PC-9 (cell line): ENCODE data around the gene HNRNPAB. TPM values are rescaled to one million over a fixed set of nuclear protein-coding genes. Genes with fewer than 3 reads are reported as not detected.
"Not testable (repeated sequence)": the region's sequence is repeated elsewhere in the genome, so short reads cannot be mapped to it uniquely, and the experiment has no call there.

Source experiments
- BruUV-seq: library from RNA; stranded (reverse); fragments of 400-500 nt; replicated peaks from 2 replicates; lab custom pipeline; 2021; lab: Mats Ljungman, UMichigan
- CTCF ChIA-PET: fragments of 300-600 bp; sonication (Branson Sonifier 250); formaldehyde crosslinking; loops from one replicate; lab custom pipeline; 2022; ENCODE audit warnings: antibody characterized with exemption; lab: Charles Lee
- POLR2A ChIA-PET: fragments of 300-600 bp; sonication (Branson Sonifier 250); formaldehyde crosslinking; loops from one replicate; lab custom pipeline; 2022; ENCODE audit warnings: antibody characterized with exemption; ENCODE audit not compliant: unreplicated experiment; lab: Charles Lee
- DNase-seq, 2 experiments: peaks; one replicate each; pipeline versions ENCODE4 v3.0.0 to v3.0.0-alpha.2; 2015 to 2022; ENCODE audit warnings: mixed read lengths in 1 of 2
- H2AFZ ChIP-seq: fragments of 200-600 bp; sonication (generic); 2 replicates; pipeline ENCODE4 v1.8.1; 2017; ENCODE audit warnings: antibody characterized with exemption
- H3F3A ChIP-seq: fragments of 200-600 bp; sonication (generic); 2 replicates; pipeline ENCODE4 v1.8.1; 2017; ENCODE audit warnings: antibody characterized with exemption, mild to moderate bottlenecking, low read depth; ENCODE audit not compliant: insufficient read depth
- H3K27ac ChIP-seq: fragments of 200-600 bp; sonication (generic); 2 replicates; pipeline ENCODE4 v1.6.1; 2016; ENCODE audit warnings: mixed run types
- H3K27me3 ChIP-seq: fragments of 200-600 bp; sonication (generic); 2 replicates; pipeline ENCODE4 v1.6.1; 2016; ENCODE audit warnings: low read depth, mixed run types; ENCODE audit not compliant: insufficient read depth
- H3K36me3 ChIP-seq: fragments of 200-600 bp; sonication (generic); 2 replicates; pipeline ENCODE4 v1.6.1; 2016; ENCODE audit warnings: low read depth, mixed run types
- H3K4me1 ChIP-seq: fragments of 200-600 bp; sonication (generic); replicated peaks from 2 replicates; pipeline ENCODE4 v1.6.1; 2016; ENCODE audit warnings: mixed run types; ENCODE audit not compliant: insufficient read depth
- H3K4me2 ChIP-seq: fragments of 200-600 bp; sonication (generic); 2 replicates; pipeline ENCODE4 v1.6.1; 2017; ENCODE audit warnings: mixed run types
- H3K4me3 ChIP-seq: fragments of 200-600 bp; sonication (generic); 2 replicates; pipeline ENCODE4 v1.6.1; 2016; ENCODE audit warnings: mixed run types
- H3K79me2 ChIP-seq: fragments of 200-600 bp; sonication (generic); 2 replicates; pipeline ENCODE4 v1.6.1; 2017; ENCODE audit warnings: low read depth, mixed run types
- H3K9me2 ChIP-seq: fragments of 200-600 bp; sonication (generic); 2 replicates; pipeline ENCODE4 v1.8.1; 2017; ENCODE audit warnings: mild to moderate bottlenecking; ENCODE audit not compliant: insufficient read depth
- H3K9me3 ChIP-seq: fragments of 200-600 bp; sonication (generic); 2 replicates; pipeline ENCODE4 v1.8.1; 2016; ENCODE audit warnings: low read depth; ENCODE audit not compliant: insufficient read depth
- H4K20me1 ChIP-seq: fragments of 200-600 bp; sonication (generic); 2 replicates; pipeline ENCODE4 v1.8.1; 2017; ENCODE audit not compliant: insufficient read depth
- EZH2 ChIP-seq: fragments of 200-600 bp; sonication (generic); IDR thresholded peaks from 2 replicates; pipeline ENCODE4 v1.8.0; 2017; ENCODE audit warnings: antibody characterized with exemption, low read depth
- intact Hi-C: fragments of 100-400 bp; cut with micrococcal nuclease; formaldehyde crosslinking; loops from one replicate; pipeline ENCODE4 v1.10.0; 2022; ENCODE audit not compliant: unreplicated experiment
- total RNA-seq: library from RNA; stranded (reverse); gene quantifications from 2 replicates; pipeline ENCODE4 v1.2.3, GENCODE V29; 2021
- TF ChIP-seq, protein P1 (sequence below): fragments of 200-600 bp; sonication (generic); conservative IDR thresholded peaks from 2 replicates; pipeline ENCODE4 v1.6.1; 2017; ENCODE audit warnings: mixed run types, antibody characterized with exemption, mild to moderate bottlenecking, moderate library complexity

HNRNPAB gene
- total RNA-seq, 1 experiment from 2014 or later: 193 TPM

DNA sequence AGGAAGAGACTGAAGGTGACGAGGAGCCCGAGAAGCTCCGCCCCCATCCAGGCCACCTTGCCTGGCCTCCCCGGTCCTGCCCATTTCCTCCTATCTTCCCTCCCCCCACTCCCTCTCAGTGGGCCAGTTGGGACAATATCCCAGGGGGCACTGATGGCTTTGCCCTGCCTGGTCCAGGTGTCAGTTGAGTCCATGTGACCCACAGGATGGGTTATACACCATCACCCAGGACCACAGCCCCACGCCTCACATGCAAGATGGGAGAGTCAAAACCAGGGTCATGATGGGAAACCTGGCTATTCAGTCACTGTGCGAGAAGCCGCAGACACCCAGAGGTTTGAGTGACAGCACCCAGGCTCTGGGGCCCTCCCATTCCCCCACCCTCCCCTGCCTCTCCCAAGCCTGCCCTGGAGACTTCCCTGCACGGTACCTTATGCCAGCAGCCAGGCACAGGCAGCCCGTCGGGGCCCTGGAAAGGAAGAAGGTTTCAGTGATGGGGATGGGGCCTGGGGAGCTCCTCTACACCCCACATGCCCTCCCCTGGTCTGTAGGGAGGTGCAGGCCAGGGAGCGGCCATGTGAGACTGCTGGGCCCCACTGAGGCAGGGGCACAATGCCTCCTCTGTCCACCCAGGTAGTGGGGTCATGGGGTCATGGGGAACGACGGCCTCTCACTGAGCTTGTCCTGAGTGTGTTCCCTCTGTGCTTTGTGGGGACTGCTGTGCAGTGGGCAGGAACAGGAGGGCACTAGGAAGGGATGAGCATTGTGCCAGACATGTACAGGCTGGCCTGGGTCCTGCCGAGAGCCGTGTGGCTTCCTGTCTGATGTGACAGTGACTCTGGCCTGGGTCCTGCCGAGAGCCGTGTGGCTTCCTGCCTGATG, 34.6 kb downstream of the HNRNPAB start:
- no peak for TF ChIP-seq EZH2
- TF ChIP-seq, protein P1, sequence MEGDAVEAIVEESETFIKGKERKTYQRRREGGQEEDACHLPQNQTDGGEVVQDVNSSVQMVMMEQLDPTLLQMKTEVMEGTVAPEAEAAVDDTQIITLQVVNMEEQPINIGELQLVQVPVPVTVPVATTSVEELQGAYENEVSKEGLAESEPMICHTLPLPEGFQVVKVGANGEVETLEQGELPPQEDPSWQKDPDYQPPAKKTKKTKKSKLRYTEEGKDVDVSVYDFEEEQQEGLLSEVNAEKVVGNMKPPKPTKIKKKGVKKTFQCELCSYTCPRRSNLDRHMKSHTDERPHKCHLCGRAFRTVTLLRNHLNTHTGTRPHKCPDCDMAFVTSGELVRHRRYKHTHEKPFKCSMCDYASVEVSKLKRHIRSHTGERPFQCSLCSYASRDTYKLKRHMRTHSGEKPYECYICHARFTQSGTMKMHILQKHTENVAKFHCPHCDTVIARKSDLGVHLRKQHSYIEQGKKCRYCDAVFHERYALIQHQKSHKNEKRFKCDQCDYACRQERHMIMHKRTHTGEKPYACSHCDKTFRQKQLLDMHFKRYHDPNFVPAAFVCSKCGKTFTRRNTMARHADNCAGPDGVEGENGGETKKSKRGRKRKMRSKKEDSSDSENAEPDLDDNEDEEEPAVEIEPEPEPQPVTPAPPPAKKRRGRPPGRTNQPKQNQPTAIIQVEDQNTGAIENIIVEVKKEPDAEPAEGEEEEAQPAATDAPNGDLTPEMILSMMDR: no peak
- BruUV-seq: no TSS peak
- POLR2A ChIA-PET: no interaction called here
- Histone ChIP-seq H3K4me1 (peaks cover 7% of the 10 kb centered on the region; the same call in 1 of the 2 replicates), H4K20me1 (no peaks in the 10 kb centered on the region), H3K4me2 (no peak overlapping the region), H3K79me2 (no peaks in the 10 kb centered on the region), H3K9me3 (no peaks in the 10 kb centered on the region), H3K4me3 (no peak overlapping the region), H2AFZ (no peak overlapping the region), H3K36me3 (no peaks in the 10 kb centered on the region), H3K27ac (no peak overlapping the region), H3K27me3 (peaks cover 20% of the 10 kb centered on the region), H3F3A (0 out of 2 replicates have a peak, but pooled peaks cover 2% of the 10 kb centered on the region), H3K9me2 (no peaks in the 10 kb centered on the region)
- CTCF ChIA-PET: no interaction called here
- DNase-seq: peak in 1 of 2 experiments; percentile 10
- intact Hi-C loops: loop anchor here (10.0 kb wide), 2 partner anchors 386 to 1256 kb away; partner anchors contain the start of gene CLK4

DNA sequence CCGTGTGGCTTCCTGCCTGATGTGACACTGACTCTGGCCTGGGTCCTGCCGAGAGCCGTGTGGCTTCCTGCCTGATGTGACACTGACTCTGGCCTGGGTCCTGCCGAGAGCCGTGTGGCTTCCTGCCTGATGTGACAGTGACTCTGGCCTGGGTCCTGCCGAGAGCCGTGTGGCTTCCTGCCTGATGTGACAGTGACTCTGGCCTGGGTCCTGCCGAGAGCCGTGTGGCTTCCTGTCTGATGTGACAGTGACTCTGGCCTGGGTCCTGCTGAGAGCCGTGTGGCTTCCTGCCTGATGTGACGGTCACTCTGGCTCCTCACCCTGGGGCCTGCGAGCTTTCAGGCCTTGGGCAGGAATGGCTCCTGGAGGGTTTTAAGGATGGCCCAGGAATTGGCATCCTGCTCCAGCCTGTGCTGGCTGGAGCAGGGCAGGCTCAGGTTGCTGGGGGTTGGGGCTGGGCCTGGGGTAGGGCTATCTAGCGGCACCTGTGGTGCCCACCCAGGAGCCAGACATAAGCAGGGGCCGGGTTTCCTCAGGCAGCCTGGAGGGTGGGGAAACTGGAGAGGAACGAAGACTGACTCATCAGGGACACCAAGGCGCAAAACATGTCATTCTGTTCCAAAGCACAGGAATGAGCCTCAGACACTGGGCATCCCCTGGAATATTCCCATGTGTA, 35.4 kb downstream of the HNRNPAB start:
- H2AFZ ChIP-seq, H3F3A ChIP-seq, H3K4me3 ChIP-seq, POLR2A ChIA-PET, H3K9me3 ChIP-seq, H3K4me1 ChIP-seq, BruUV-seq, H4K20me1 ChIP-seq, H3K9me2 ChIP-seq, H3K79me2 ChIP-seq, H3K4me2 ChIP-seq, H3K36me3 ChIP-seq, CTCF ChIA-PET, H3K27ac ChIP-seq: not testable (repeated sequence)
- intact Hi-C loops: loop anchor here (10.0 kb wide), 2 partner anchors 385 to 1255 kb away; partner anchors contain the start of gene CLK4
- peak in 1 of 2 experiments; percentile 22 for DNase-seq
- H3K27me3 ChIP-seq: peaks cover 20% of the 10 kb centered on the region

DNA sequence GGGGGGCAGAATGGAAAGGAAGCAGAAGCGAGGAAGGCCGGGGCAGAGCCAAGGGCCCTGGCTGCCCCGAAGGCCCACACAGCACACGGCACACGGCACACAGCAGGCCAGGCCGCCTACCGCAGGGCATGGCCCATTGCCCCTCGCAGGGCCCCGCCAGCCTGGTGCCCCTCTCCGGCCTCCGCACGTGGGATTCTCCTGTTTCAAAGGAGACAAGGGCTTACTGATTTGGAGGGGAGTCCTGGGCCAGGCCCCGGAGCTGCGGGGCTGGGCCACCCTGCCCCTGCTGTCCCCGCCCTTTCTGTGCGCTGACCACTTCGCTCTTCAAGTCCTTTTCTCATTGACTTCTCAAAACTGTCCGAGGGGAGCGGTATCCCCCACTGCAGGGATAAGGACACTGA, 36.0 kb downstream of the HNRNPAB start:
- TF ChIP-seq EZH2: no peak
- TF ChIP-seq, protein P1: no peak
- Histone ChIP-seq H3K9me2 (no peaks in the 10 kb centered on the region), H2AFZ (no peak overlapping the region), H3K9me3 (no peaks in the 10 kb centered on the region), H3K4me1 (peaks cover 7% of the 10 kb centered on the region; the same call in 1 of the 2 replicates), H3K27me3 (peaks cover 20% of the 10 kb centered on the region), H3K27ac (no peak overlapping the region), H3K4me2 (no peak overlapping the region), H3K79me2 (no peaks in the 10 kb centered on the region), H4K20me1 (no peaks in the 10 kb centered on the region), H3K36me3 (no peaks in the 10 kb centered on the region), H3F3A (no peaks in the 10 kb centered on the region), H3K4me3 (no peak overlapping the region)
- no peak for DNase-seq
- intact Hi-C loops: no loop called here
- BruUV-seq: no TSS peak
- CTCF ChIA-PET: no interaction called here
- POLR2A ChIA-PET: no interaction called here
